Loucy (cell line): ENCODE results near the gene AFAP1L1.

Experiments
- H2AFZ ChIP-seq: fragments of 200-600 bp; sonication (generic); 2 replicates; pipeline ENCODE4 v1.6.0; 2016; ENCODE audit warnings: antibody characterized with exemption, mild to moderate bottlenecking, low read length, moderate library complexity
- H3F3A ChIP-seq: fragments of 200-600 bp; 2 replicates; pipeline ENCODE4 v1.6.0; 2016; ENCODE audit warnings: antibody characterized with exemption, low read depth, mild to moderate bottlenecking
- H3K27me3 ChIP-seq: fragments of 200-600 bp; sonication (generic); 2 replicates; pipeline ENCODE4 v1.6.1; 2014; ENCODE audit warnings: low read length, mild to moderate bottlenecking; ENCODE audit not compliant: insufficient read depth, poor library complexity, severe bottlenecking
- H3K36me3 ChIP-seq: fragments of 200-600 bp; sonication (generic); 2 replicates; pipeline ENCODE4 v1.6.1; 2016; ENCODE audit warnings: low read length; ENCODE audit not compliant: insufficient read depth
- H3K4me1 ChIP-seq: fragments of 200-600 bp; sonication (generic); 2 replicates; pipeline ENCODE4 v1.5.1; 2014; ENCODE audit warnings: low read length, mild to moderate bottlenecking; ENCODE audit not compliant: insufficient read depth, poor library complexity, severe bottlenecking
- H3K4me2 ChIP-seq: fragments of 200-600 bp; sonication (generic); 2 replicates; pipeline ENCODE4 v1.6.0; 2014; ENCODE audit warnings: antibody characterized with exemption, low read length, low read depth, mild to moderate bottlenecking; ENCODE audit not compliant: poor library complexity, severe bottlenecking
- H3K4me3 ChIP-seq: fragments of 200-600 bp; sonication (generic); 2 replicates; pipeline ENCODE4 v1.5.1; 2014; ENCODE audit warnings: low read length, mild to moderate bottlenecking, mixed read lengths; ENCODE audit not compliant: poor library complexity, severe bottlenecking
- H3K79me2 ChIP-seq: fragments of 200-600 bp; sonication (generic); 2 replicates; pipeline ENCODE4 v1.6.1; 2014; ENCODE audit warnings: low read length; ENCODE audit not compliant: insufficient read depth
- H3K9ac ChIP-seq: fragments of 200-600 bp; sonication (generic); 2 replicates; pipeline ENCODE4 v1.6.0; 2014; ENCODE audit warnings: mild to moderate bottlenecking, low read depth, low read length, moderate library complexity; ENCODE audit not compliant: poor library complexity, severe bottlenecking
- H3K9me2 ChIP-seq: fragments of 200-600 bp; sonication (generic); replicated peaks from 2 replicates; pipeline ENCODE4 v1.6.1; 2016; ENCODE audit warnings: low read depth, low read length, mixed read lengths
- H3K9me3 ChIP-seq: fragments of 200-600 bp; sonication (generic); 2 replicates; pipeline ENCODE4 v1.6.1; 2014; ENCODE audit warnings: mild to moderate bottlenecking, antibody characterized with exemption, low read length, low read depth; ENCODE audit not compliant: insufficient read depth
- H4K20me1 ChIP-seq: fragments of 200-600 bp; sonication (generic); 2 replicates; pipeline ENCODE4 v1.6.0; 2014; ENCODE audit warnings: antibody characterized with exemption, low read length, mild to moderate bottlenecking; ENCODE audit not compliant: insufficient read depth, poor library complexity, severe bottlenecking
- EZH2phosphoT487 ChIP-seq: fragments of 200-600 bp; IDR thresholded peaks from 2 replicates; pipeline ENCODE4 v1.6.1; 2018; ENCODE audit warnings: antibody characterized with exemption, mild to moderate bottlenecking, moderate library complexity, borderline replicate concordance
- TF ChIP-seq, protein P1 (sequence below): fragments of 200-600 bp; sonication (generic); conservative IDR thresholded peaks from 2 replicates; pipeline ENCODE4 v1.5.1; 2014; ENCODE audit warnings: mild to moderate bottlenecking, antibody characterized with exemption, low read length

Gene AFAP1L1

GRCh38 chr5:149280124-149280523 is 8.5 kb downstream of the AFAP1L1 start:
- no peaks in the 10 kb centered on the region for H3K79me2 ChIP-seq
- no peaks in the 10 kb centered on the region for H4K20me1 ChIP-seq
- H2AFZ ChIP-seq: no peak overlapping the region
- no peaks in the 10 kb centered on the region for H3K9me3 ChIP-seq
- H3K4me3 ChIP-seq: no peak overlapping the region
- H3K4me1 ChIP-seq: no peaks in the 10 kb centered on the region
- H3K9ac ChIP-seq: no peak overlapping the region
- H3K9me2 ChIP-seq: no peaks in the 10 kb centered on the region
- H3K4me2 ChIP-seq: no peak overlapping the region
- H3K27me3 ChIP-seq: no peaks in the 10 kb centered on the region
- H3F3A ChIP-seq: no peaks in the 10 kb centered on the region
- H3K36me3 ChIP-seq: no peaks in the 10 kb centered on the region
- TF ChIP-seq, protein P1, sequence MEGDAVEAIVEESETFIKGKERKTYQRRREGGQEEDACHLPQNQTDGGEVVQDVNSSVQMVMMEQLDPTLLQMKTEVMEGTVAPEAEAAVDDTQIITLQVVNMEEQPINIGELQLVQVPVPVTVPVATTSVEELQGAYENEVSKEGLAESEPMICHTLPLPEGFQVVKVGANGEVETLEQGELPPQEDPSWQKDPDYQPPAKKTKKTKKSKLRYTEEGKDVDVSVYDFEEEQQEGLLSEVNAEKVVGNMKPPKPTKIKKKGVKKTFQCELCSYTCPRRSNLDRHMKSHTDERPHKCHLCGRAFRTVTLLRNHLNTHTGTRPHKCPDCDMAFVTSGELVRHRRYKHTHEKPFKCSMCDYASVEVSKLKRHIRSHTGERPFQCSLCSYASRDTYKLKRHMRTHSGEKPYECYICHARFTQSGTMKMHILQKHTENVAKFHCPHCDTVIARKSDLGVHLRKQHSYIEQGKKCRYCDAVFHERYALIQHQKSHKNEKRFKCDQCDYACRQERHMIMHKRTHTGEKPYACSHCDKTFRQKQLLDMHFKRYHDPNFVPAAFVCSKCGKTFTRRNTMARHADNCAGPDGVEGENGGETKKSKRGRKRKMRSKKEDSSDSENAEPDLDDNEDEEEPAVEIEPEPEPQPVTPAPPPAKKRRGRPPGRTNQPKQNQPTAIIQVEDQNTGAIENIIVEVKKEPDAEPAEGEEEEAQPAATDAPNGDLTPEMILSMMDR: no peak
- no peak for TF ChIP-seq EZH2phosphoT487

DNA sequence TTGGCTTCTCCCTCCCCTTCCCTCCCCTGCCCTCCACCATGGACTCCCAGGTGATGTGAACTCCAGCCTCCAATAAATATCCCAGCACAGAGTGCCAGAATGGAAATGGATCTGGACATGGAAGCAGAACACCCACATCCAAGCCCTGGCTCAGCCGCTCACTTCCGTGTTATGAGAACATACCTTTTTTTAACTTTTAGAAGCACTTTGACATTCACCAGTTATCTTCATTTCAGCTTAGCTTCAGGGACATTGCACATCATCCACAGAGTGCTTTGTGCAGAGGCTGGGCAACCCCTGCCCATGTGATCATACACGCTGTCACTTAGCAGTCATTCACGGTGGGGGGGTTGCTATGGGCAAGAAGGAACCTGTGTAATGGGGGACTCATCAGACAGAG is 9.1 kb downstream of the AFAP1L1 start:
- H3K4me2 ChIP-seq: no peak overlapping the region
- H4K20me1 ChIP-seq: no peaks in the 10 kb centered on the region
- H2AFZ ChIP-seq: no peak overlapping the region
- H3K4me3 ChIP-seq: no peak overlapping the region
- H3K27me3 ChIP-seq: no peaks in the 10 kb centered on the region
- H3K79me2 ChIP-seq: no peaks in the 10 kb centered on the region
- no peaks in the 10 kb centered on the region for H3K9me2 ChIP-seq
- no peaks in the 10 kb centered on the region for H3K9me3 ChIP-seq
- no peak for TF ChIP-seq EZH2phosphoT487
- TF ChIP-seq, protein P1: no peak
- H3K36me3 ChIP-seq: no peaks in the 10 kb centered on the region
- no peaks in the 10 kb centered on the region for H3K4me1 ChIP-seq
- no peaks in the 10 kb centered on the region for H3F3A ChIP-seq
- H3K9ac ChIP-seq: no peak overlapping the region

- H3F3A ChIP-seq: no peaks in the 10 kb centered on the region
- H3K4me3 ChIP-seq: no peak overlapping the region
- H3K4me2 ChIP-seq: no peak overlapping the region
- no peaks in the 10 kb centered on the region for H3K27me3 ChIP-seq
- no peaks in the 10 kb centered on the region for H3K9me2 ChIP-seq
- H3K9me3 ChIP-seq: no peaks in the 10 kb centered on the region
- H3K9ac ChIP-seq: no peak overlapping the region
- no peaks in the 10 kb centered on the region for H4K20me1 ChIP-seq
- no peak overlapping the region for H2AFZ ChIP-seq
- H3K79me2 ChIP-seq: no peaks in the 10 kb centered on the region
- no peaks in the 10 kb centered on the region for H3K4me1 ChIP-seq
- TF ChIP-seq EZH2phosphoT487: no peak
- TF ChIP-seq, protein P1: no peak
- H3K36me3 ChIP-seq: no peaks in the 10 kb centered on the region
Observed at GRCh38 chr5:149282027-149282965, 10.6 kb downstream of the AFAP1L1 start.
